DMS153 (cell line): ENCODE measurements around the gene AGAP3.

Experiments
- DNase-seq: peaks from one replicate; lab custom pipeline; 2025; lab: John Stamatoyannopoulos, UW

Gene AGAP3

GRCh38 chr7:151123158-151123821 lies 37.0 kb downstream of the AGAP3 start:
- no peak for DNase-seq

- peak; percentile 44 for DNase-seq
Observed at GRCh38 chr7:151123822-151124464, 37.7 kb downstream of the AGAP3 start.

GRCh38 chr7:151124481-151124880 lies 38.2 kb downstream of the AGAP3 start:
- DNase-seq = no peak

- no peak for DNase-seq
Observed at GRCh38 chr7:151124899-151125399, 38.7 kb downstream of the AGAP3 start.

- DNase-seq = no peak
Observed at GRCh38 chr7:151125470-151125845, 39.2 kb downstream of the AGAP3 start.

- DNase-seq = no peak
Observed at GRCh38 chr7:151125846-151126481, 39.7 kb downstream of the AGAP3 start.

- no peak for DNase-seq
Observed at GRCh38 chr7:151126491-151127137, 40.3 kb downstream of the AGAP3 start.

- DNase-seq = no peak
Observed at GRCh38 chr7:151128144-151128543, 41.9 kb downstream of the AGAP3 start.

GRCh38 chr7:151128716-151129115 lies 42.4 kb downstream of the AGAP3 start:
- DNase-seq = no peak

- DNase-seq = no peak
Observed at GRCh38 chr7:151129117-151129959, 43.1 kb downstream of the AGAP3 start.

- no peak for DNase-seq
Observed at GRCh38 chr7:151129960-151130591, 43.8 kb downstream of the AGAP3 start.

GRCh38 chr7:151130741-151131157 lies 44.5 kb downstream of the AGAP3 start:
- no peak for DNase-seq

GRCh38 chr7:151131224-151131591 lies 44.9 kb downstream of the AGAP3 start:
- no peak for DNase-seq

- DNase-seq = no peak
Observed at GRCh38 chr7:151131592-151132293, 45.5 kb downstream of the AGAP3 start.

- DNase-seq = no peak
Observed at GRCh38 chr7:151132461-151133205, 46.4 kb downstream of the AGAP3 start.

- no peak for DNase-seq
Observed at GRCh38 chr7:151133266-151133985, 47.2 kb downstream of the AGAP3 start.

GRCh38 chr7:151133986-151134742 lies 47.9 kb downstream of the AGAP3 start:
- no peak for DNase-seq

- no peak for DNase-seq
Observed at GRCh38 chr7:151134743-151135524, 48.7 kb downstream of the AGAP3 start.
